Measurements from ENCODE around the gene FAM167B. TPM values are rescaled to one million over a fixed set of nuclear protein-coding genes. Genes with fewer than 3 reads are reported as not detected.
"Not testable (repeated sequence)": the region's sequence is repeated elsewhere in the genome, so short reads cannot be mapped to it uniquely, and the experiment has no call there.

Gene FAM167B
- polyA plus RNA-seq, 1 of the 3 experiments (the other 2 are of a cell fraction), result 1.2 TPM

GRCh38 chr1:32291708-32292538 is 44.9 kb downstream of the FAM167B start, which contains the start of gene HDAC1 (continued):
- TF ChIP-seq GABPA (IDR thresholded peaks at IDR 0.05; ENCODE audit: low read depth) (peak; percentile 55; the same call in 1 of the 2 replicates), NFIC (IDR thresholded peaks at IDR 0.05; ENCODE audit: borderline replicate concordance) (no peak; the same call in 1 of the 2 replicates), CHD2 (IDR thresholded peaks at IDR 0.05; ENCODE audit: low read length, partially characterized antibody) (no peak), TEAD4 (IDR thresholded peaks at IDR 0.05; ENCODE audit: borderline replicate concordance, insufficient read depth) (no peak), MXI1 (IDR thresholded peaks at IDR 0.05; ENCODE audit: low read depth, low read length) (peak; percentile 1; the same call in 1 of the 2 replicates), SMC3 (IDR thresholded peaks at IDR 0.05; ENCODE audit: low read depth, low read length) (no peak), EP300 (IDR thresholded peaks at IDR 0.05; ENCODE audit: borderline replicate concordance in 1 of 2, low read depth in 1 of 2, low read length in 1 of 2) (peak in 1 of 2 experiments; percentile 67; a peak in 1 of 4 replicates)
- TF ChIP-seq, protein P1, sequence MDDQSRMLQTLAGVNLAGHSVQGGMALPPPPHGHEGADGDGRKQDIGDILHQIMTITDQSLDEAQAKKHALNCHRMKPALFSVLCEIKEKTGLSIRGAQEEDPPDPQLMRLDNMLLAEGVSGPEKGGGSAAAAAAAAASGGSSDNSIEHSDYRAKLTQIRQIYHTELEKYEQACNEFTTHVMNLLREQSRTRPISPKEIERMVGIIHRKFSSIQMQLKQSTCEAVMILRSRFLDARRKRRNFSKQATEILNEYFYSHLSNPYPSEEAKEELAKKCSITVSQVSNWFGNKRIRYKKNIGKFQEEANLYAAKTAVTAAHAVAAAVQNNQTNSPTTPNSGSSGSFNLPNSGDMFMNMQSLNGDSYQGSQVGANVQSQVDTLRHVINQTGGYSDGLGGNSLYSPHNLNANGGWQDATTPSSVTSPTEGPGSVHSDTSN (IDR thresholded peaks at IDR 0.05), result no peak
- TF ChIP-seq, protein P2, sequence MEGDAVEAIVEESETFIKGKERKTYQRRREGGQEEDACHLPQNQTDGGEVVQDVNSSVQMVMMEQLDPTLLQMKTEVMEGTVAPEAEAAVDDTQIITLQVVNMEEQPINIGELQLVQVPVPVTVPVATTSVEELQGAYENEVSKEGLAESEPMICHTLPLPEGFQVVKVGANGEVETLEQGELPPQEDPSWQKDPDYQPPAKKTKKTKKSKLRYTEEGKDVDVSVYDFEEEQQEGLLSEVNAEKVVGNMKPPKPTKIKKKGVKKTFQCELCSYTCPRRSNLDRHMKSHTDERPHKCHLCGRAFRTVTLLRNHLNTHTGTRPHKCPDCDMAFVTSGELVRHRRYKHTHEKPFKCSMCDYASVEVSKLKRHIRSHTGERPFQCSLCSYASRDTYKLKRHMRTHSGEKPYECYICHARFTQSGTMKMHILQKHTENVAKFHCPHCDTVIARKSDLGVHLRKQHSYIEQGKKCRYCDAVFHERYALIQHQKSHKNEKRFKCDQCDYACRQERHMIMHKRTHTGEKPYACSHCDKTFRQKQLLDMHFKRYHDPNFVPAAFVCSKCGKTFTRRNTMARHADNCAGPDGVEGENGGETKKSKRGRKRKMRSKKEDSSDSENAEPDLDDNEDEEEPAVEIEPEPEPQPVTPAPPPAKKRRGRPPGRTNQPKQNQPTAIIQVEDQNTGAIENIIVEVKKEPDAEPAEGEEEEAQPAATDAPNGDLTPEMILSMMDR (IDR thresholded peaks at IDR 0.05), result no peak

DNA sequence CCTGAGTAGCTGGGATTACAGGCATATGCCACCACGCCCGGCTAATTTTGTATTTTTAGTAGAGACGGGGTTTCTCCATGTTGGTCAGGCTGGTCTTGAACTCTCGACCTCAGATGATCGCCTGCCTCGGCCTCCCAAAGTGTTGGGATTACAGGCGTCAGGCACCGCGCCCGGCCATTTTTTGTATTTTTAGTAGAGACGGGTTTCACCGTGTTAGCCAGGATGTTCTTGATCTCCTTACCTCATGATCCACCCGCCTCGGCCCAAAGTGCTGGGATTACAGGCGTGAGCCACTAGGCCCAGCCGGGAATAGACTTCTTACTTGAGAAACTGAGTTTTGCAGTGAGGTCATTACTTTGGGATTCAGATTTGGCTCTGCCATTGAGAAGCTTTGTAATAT is 51.2 kb downstream of the FAM167B start:
- H3K9me2 ChIP-seq; H3K27me3 ChIP-seq (ENCODE audit: insufficient read depth); H2AFZ ChIP-seq (ENCODE audit: low read depth); H3K9me3 ChIP-seq; DNase-seq; H3K27ac ChIP-seq (ENCODE audit: low read depth in 2 of 2, low read length in 1 of 2); H3K4me3 ChIP-seq (ENCODE audit: low read depth in 2 of 2, low read length in 1 of 2); H3K9ac ChIP-seq; H3F3A ChIP-seq (replicated peaks; ENCODE audit: insufficient read depth); H3K4me1 ChIP-seq (ENCODE audit: control insufficient read depth in 1 of 2, insufficient read depth in 2 of 2, low read depth in 1 of 2, low read length in 1 of 2); POLR2A ChIA-PET; H3K4me2 ChIP-seq: not testable (repeated sequence)
- Histone ChIP-seq H3K79me2 (ENCODE audit: insufficient read depth) (peaks cover 89% of the 10 kb centered on the region), H3K36me3 (replicated peaks in 1 of 2; ENCODE audit: control insufficient read depth in 1 of 2, insufficient read depth in 2 of 2, low read length in 1 of 2) (peaks cover 0 to 14% of the 10 kb centered on the region in 2 experiments), H4K20me1 (ENCODE audit: insufficient read depth) (0 out of 2 replicates have a peak, but pooled peaks cover 11% of the 10 kb centered on the region)
- CTCF ChIA-PET, result interaction anchor here (1.5 kb wide), 1 partner anchor 50 kb away, joined by 3 read pairs; no protein-coding TSS in a partner anchor
- WGBS (ENCODE audit: low lambda C conversion rate), result 99% methylated on average over 15 of the region's 16 CpGs

Small RNA genes within 50 kb of the gene (small RNA-seq; reads per million reads assigned to genes)
- gene RF00017 (0 reads per million in 7 experiments), gene RF00019 (0 reads per million in 7 experiments)

Other genes starting within 250 kb of the FAM167B start
- 37.7 and 52.8 TPM in 2 replicates for gene KHDRBS1, start 233.4 kb upstream of the FAM167B start, polyA plus RNA-seq (2012; rRNA removed)
- 24.4 and 25.1 TPM in 2 replicates for gene TMEM39B, start 174.3 kb upstream of the FAM167B start, polyA plus RNA-seq (2012; rRNA removed)
- gene KPNA6, start 139.2 kb upstream of the FAM167B start, polyA plus RNA-seq (2012; rRNA removed), result 13.1 and 18.4 TPM in 2 replicates
- 26.4 and 32.7 TPM in 2 replicates for gene TXLNA, start 67.5 kb upstream of the FAM167B start, polyA plus RNA-seq (2012; rRNA removed)
- gene CCDC28B, start 46.6 kb upstream of the FAM167B start, polyA plus RNA-seq (2012; rRNA removed), result 18.8 and 26.3 TPM in 2 replicates
- gene IQCC, start 41.6 kb upstream of the FAM167B start, polyA plus RNA-seq (2012; rRNA removed), result 2.4 and 2.9 TPM in 2 replicates
- not detected in 2 replicates for gene DCDC2B, start 38.1 kb upstream of the FAM167B start, polyA plus RNA-seq (2012; rRNA removed)
- 31.8 and 31.9 TPM in 2 replicates for gene TMEM234, start 24.9 kb upstream of the FAM167B start, polyA plus RNA-seq (2012; rRNA removed)
- gene EIF3I, start 24.8 kb upstream of the FAM167B start, polyA plus RNA-seq (2012; rRNA removed), result 463 and 479 TPM in 2 replicates
- gene LCK, start 4.0 kb downstream of the FAM167B start, polyA plus RNA-seq (2012; rRNA removed), result not detected in 2 replicates
- 172 and 226 TPM in 2 replicates for gene HDAC1, start 44.9 kb downstream of the FAM167B start, polyA plus RNA-seq (2012; rRNA removed)
- 254 and 275 TPM in 2 replicates for gene MARCKSL1, start 89.0 kb downstream of the FAM167B start, polyA plus RNA-seq (2012; rRNA removed)
- 8.0 and 10.0 TPM in 2 replicates for gene FAM229A, start 115.3 kb downstream of the FAM167B start, polyA plus RNA-seq (2012; rRNA removed)
- 0.28 and 0.86 TPM in 2 replicates for gene TSSK3, start 115.3 kb downstream of the FAM167B start, polyA plus RNA-seq (2012; rRNA removed)
- 51.0 and 65.7 TPM in 2 replicates for gene BSDC1, start 147.2 kb downstream of the FAM167B start, polyA plus RNA-seq (2012; rRNA removed)
- gene ZBTB8B, start 217.8 kb downstream of the FAM167B start, polyA plus RNA-seq (2012; rRNA removed), result 0.08 and 0.16 TPM in 2 replicates